HG02678 (cell line): ENCODE data around the gene STAG3.
"Not testable (repeated sequence)": the region's sequence is repeated elsewhere in the genome, so short reads cannot be mapped to it uniquely, and the experiment has no call there.

ENCODE experiments used
- ATAC-seq: cut with Tn5 transposase; IDR thresholded peaks from one replicate; pipeline ENCODE4 v1.9.1; 2021; ENCODE audit warnings: mild to moderate bottlenecking, moderate library complexity; ENCODE audit not compliant: unreplicated experiment

Gene STAG3

GRCh38 chr7:100246121-100246864, 68.6 kb downstream of the STAG3 start:
- not testable (repeated sequence) for ATAC-seq

GRCh38 chr7:100246865-100247137, 69.1 kb downstream of the STAG3 start:
- not testable (repeated sequence) for ATAC-seq

GRCh38 chr7:100247152-100247757, 69.5 kb downstream of the STAG3 start:
- ATAC-seq = no peak

GRCh38 chr7:100248483-100248882, 70.8 kb downstream of the STAG3 start:
- no peak for ATAC-seq

- ATAC-seq = no peak
Measured at GRCh38 chr7:100257017-100257416, 79.3 kb downstream of the STAG3 start.

- ATAC-seq = not testable (repeated sequence)
Measured at GRCh38 chr7:100259984-100260383, 82.3 kb downstream of the STAG3 start.

GRCh38 chr7:100262896-100263295, 85.2 kb downstream of the STAG3 start:
- not testable (repeated sequence) for ATAC-seq
